GM18507 (cell line): ENCODE data around the gene SAMHD1.
"Not testable (repeated sequence)": the region's sequence is repeated elsewhere in the genome, so short reads cannot be mapped to it uniquely, and the experiment has no call there.

Experiments
- DNase-seq: peaks from one replicate; pipeline ENCODE4 v3.0.0; 2011; ENCODE audit warnings: low read depth; ENCODE audit not compliant: insufficient read length; ENCODE audit errors: extremely low spot score
- FAIRE-seq: peaks from 2 replicates; lab custom pipeline; 2011; peaks lifted over from hg19 to GRCh38; lab: Jason Lieb, UNC

Gene SAMHD1

GRCh38 chr20:36881888-36882287 is 69.6 kb downstream of the SAMHD1 start:
- FAIRE-seq (peak; percentile 58), DNase-seq (no peak)

- FAIRE-seq (no peak), DNase-seq (no peak)
Measured at GRCh38 chr20:36881331-36881730, 70.2 kb downstream of the SAMHD1 start.

- FAIRE-seq (no peak), DNase-seq (no peak)
Measured at GRCh38 chr20:36880741-36881250, 70.7 kb downstream of the SAMHD1 start.

- DNase-seq (no peak), FAIRE-seq (no peak)
Measured at GRCh38 chr20:36878941-36879340, 72.6 kb downstream of the SAMHD1 start.

- no peak for DNase-seq
- FAIRE-seq = no peak
Measured at GRCh38 chr20:36876473-36876833, 75.1 kb downstream of the SAMHD1 start.

GRCh38 chr20:36875702-36876472 is 75.6 kb downstream of the SAMHD1 start, which contains the start of gene TLDC2:
Gene TLDC2, plus strand, starts transcription at chr20:36876138. Its CDS starts 37 bp downstream, at chr20:36876175.
- FAIRE-seq = no peak
- DNase-seq = no peak

- peak; percentile 12 for FAIRE-seq
- DNase-seq = not testable (repeated sequence)
Measured at GRCh38 chr20:36875093-36875492, 76.4 kb downstream of the SAMHD1 start.

- no peak for DNase-seq
- no peak for FAIRE-seq
Measured at GRCh38 chr20:36873498-36874189, 77.9 kb downstream of the SAMHD1 start.

GRCh38 chr20:36872852-36873251 is 78.7 kb downstream of the SAMHD1 start:
- no peak for DNase-seq

GRCh38 chr20:36871640-36872570 is 79.6 kb downstream of the SAMHD1 start:
- DNase-seq = no peak

More at GRCh38 chr20:36872852-36873251, 78.7 kb downstream of the SAMHD1 start:
- no peak for FAIRE-seq

GRCh38 chr20:36866681-36867495 is 84.6 kb downstream of the SAMHD1 start:
- no peak for DNase-seq
- FAIRE-seq = peak; percentile 75

More at GRCh38 chr20:36871640-36872570, 79.6 kb downstream of the SAMHD1 start:
- no peak for FAIRE-seq

- no peak for DNase-seq
- FAIRE-seq = no peak
Measured at GRCh38 chr20:36866164-36866563, 85.3 kb downstream of the SAMHD1 start.

- DNase-seq (no peak), FAIRE-seq (no peak)
Measured at GRCh38 chr20:36865861-36866149, 85.7 kb downstream of the SAMHD1 start.

GRCh38 chr20:36865076-36865860 is 86.2 kb downstream of the SAMHD1 start:
- FAIRE-seq (no peak), DNase-seq (no peak)

GRCh38 chr20:36862857-36863668 is 88.4 kb downstream of the SAMHD1 start:
- DNase-seq = no peak
- no peak for FAIRE-seq

- DNase-seq (no peak), FAIRE-seq (no peak)
Measured at GRCh38 chr20:36861875-36862801, 89.4 kb downstream of the SAMHD1 start.

GRCh38 chr20:36861625-36861874 is 90.0 kb downstream of the SAMHD1 start:
- FAIRE-seq (no peak), DNase-seq (no peak)
